GM12892 (cell line): Measurements from ENCODE around the gene POFUT1.

Source experiments
- POLR2A ChIP-seq: IDR thresholded peaks from 2 replicates; pipeline ENCODE4 v1.6.1; 2011; ENCODE audit warnings: low read depth, low read length, control low read depth
- POLR2AphosphoS5 ChIP-seq: IDR thresholded peaks from 2 replicates; pipeline ENCODE4 v1.6.1; 2011; ENCODE audit warnings: low read depth, low read length, control low read depth
- TAF1 ChIP-seq: IDR thresholded peaks from 2 replicates; pipeline ENCODE4 v1.6.1; 2011; ENCODE audit warnings: low read depth, mild to moderate bottlenecking, control low read depth, low read length, borderline replicate concordance

DNA sequence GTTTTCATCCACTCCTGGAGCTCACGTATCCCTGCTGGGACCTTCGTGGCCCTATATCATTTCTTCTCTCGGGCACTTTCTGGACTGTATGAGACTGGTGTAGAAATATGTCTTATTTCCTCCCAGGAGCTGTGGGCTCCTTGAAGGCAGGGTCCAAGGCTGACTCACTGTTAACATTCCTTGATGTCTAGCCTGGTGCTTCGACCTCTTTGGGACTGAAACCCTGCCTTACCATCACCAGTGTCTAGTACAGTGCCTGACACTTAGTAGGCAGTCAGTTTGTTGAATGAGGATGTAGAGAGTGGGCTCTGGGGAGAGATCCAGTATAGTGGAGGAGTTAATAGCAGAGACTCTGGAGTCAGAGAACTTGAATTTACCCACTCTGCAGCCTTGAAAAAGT lies 23.6 kb downstream of the POFUT1 start:
- no peak for TF ChIP-seq POLR2A
- TF ChIP-seq POLR2AphosphoS5, result no peak
- TF ChIP-seq TAF1, result no peak
